H9 (cell line): Measurements from ENCODE around the gene GHSR. TPM values are rescaled to one million over a fixed set of nuclear protein-coding genes. Genes with fewer than 3 reads are reported as not detected.

Source experiments
- DNase-seq: peaks from one replicate; pipeline ENCODE4 v3.0.0-alpha.2; 2017
- H2AFZ ChIP-seq: one replicate; pipeline ENCODE4 v1.6.1; 2013; ENCODE audit warnings: mild to moderate bottlenecking, low read length, control low read depth, moderate library complexity
- H2AK5ac ChIP-seq: 2 replicates; pipeline ENCODE4 v1.6.1; 2013; ENCODE audit warnings: low read length, control low read depth, mixed read lengths; ENCODE audit not compliant: insufficient read length
- H2BK120ac ChIP-seq: one replicate; pipeline ENCODE4 v1.6.1; 2013; ENCODE audit warnings: low read depth, mild to moderate bottlenecking, low read length, control low read depth, inconsistent platforms; ENCODE audit not compliant: poor library complexity, severe bottlenecking
- H2BK12ac ChIP-seq: 2 replicates; pipeline ENCODE4 v1.6.1; 2013; ENCODE audit warnings: low read length, control low read depth, mixed read lengths, low read depth; ENCODE audit not compliant: insufficient read length
- H2BK15ac ChIP-seq: 2 replicates; pipeline ENCODE4 v1.6.1; 2013; ENCODE audit warnings: low read depth, low read length, control low read depth
- H2BK20ac ChIP-seq: one replicate; pipeline ENCODE4 v1.6.1; 2013; ENCODE audit warnings: low read depth, mild to moderate bottlenecking, low read length, control low read depth, inconsistent platforms; ENCODE audit not compliant: poor library complexity, severe bottlenecking
- H2BK5ac ChIP-seq: 2 replicates; pipeline ENCODE4 v1.6.1; 2013; ENCODE audit warnings: low read length, control low read depth, mixed read lengths; ENCODE audit not compliant: insufficient read length
- H3K14ac ChIP-seq: 2 replicates; pipeline ENCODE4 v1.6.1; 2013; ENCODE audit warnings: low read length, control low read depth; ENCODE audit not compliant: insufficient read depth
- H3K18ac ChIP-seq: 2 replicates; pipeline ENCODE4 v1.6.1; 2013; ENCODE audit warnings: low read depth, mild to moderate bottlenecking, mixed read lengths, low read length, control low read depth; ENCODE audit not compliant: insufficient read length
- H3K23ac ChIP-seq: 2 replicates; pipeline ENCODE4 v1.6.1; 2013; ENCODE audit warnings: low read length, control low read depth, mixed read lengths, low read depth; ENCODE audit not compliant: insufficient read length
- H3K23me2 ChIP-seq: 2 replicates; pipeline ENCODE4 v1.6.1; 2013; ENCODE audit warnings: low read depth, mild to moderate bottlenecking, mixed read lengths, low read length, control low read depth; ENCODE audit not compliant: insufficient read length, poor library complexity, severe bottlenecking
- H3K27ac ChIP-seq: 2 replicates; pipeline ENCODE4 v1.5.1; 2013; ENCODE audit warnings: low read length, control low read depth, mixed read lengths, low read depth; ENCODE audit not compliant: insufficient read length
- H3K27me3 ChIP-seq: 2 replicates; pipeline ENCODE4 v1.6.1; 2013; ENCODE audit warnings: low read length, control low read depth, inconsistent platforms; ENCODE audit not compliant: insufficient read depth
- H3K4ac ChIP-seq: 2 replicates; pipeline ENCODE4 v1.6.1; 2013; ENCODE audit warnings: low read depth, mild to moderate bottlenecking, control low read depth, inconsistent platforms, low read length, moderate library complexity
- H3K4me1 ChIP-seq: 2 replicates; pipeline ENCODE4 v1.6.1; 2013; ENCODE audit warnings: low read length, control low read depth, inconsistent platforms; ENCODE audit not compliant: insufficient read depth
- H3K4me2 ChIP-seq: 2 replicates; pipeline ENCODE4 v1.6.1; 2013; ENCODE audit warnings: low read length, control low read depth, mixed read lengths; ENCODE audit not compliant: insufficient read length, insufficient read depth
- H3K56ac ChIP-seq: 2 replicates; pipeline ENCODE4 v1.6.1; 2013; ENCODE audit warnings: low read depth, mild to moderate bottlenecking, mixed read lengths, low read length, control low read depth; ENCODE audit not compliant: insufficient read length
- H3K79me1 ChIP-seq: 2 replicates; pipeline ENCODE4 v1.6.1; 2013; ENCODE audit warnings: low read depth, mild to moderate bottlenecking, moderate library complexity, low read length, control low read depth, inconsistent platforms; ENCODE audit not compliant: insufficient read depth, poor library complexity, severe bottlenecking
- H3K79me2 ChIP-seq: 2 replicates; pipeline ENCODE4 v1.6.1; 2013; ENCODE audit warnings: low read length, control low read depth, inconsistent platforms; ENCODE audit not compliant: insufficient read depth
- H3K9ac ChIP-seq: 2 replicates; pipeline ENCODE4 v1.6.1; 2013; ENCODE audit warnings: low read length, control low read depth, mixed read lengths; ENCODE audit not compliant: insufficient read length; ENCODE audit errors: extremely low read depth
- H3K9me3 ChIP-seq: one replicate; pipeline ENCODE4 v1.6.1; 2013; ENCODE audit warnings: low read depth, low read length, inconsistent platforms; ENCODE audit not compliant: control insufficient read depth
- H3T11ph ChIP-seq: one replicate; pipeline ENCODE4 v1.6.1; 2013; ENCODE audit warnings: mild to moderate bottlenecking, low read length, control low read depth, inconsistent platforms
- H4K20me1 ChIP-seq: one replicate; pipeline ENCODE4 v1.6.1; 2013; ENCODE audit not compliant: control insufficient read depth, insufficient read length, insufficient read depth
- H4K5ac ChIP-seq: 2 replicates; pipeline ENCODE4 v1.6.1; 2013; ENCODE audit warnings: low read depth, mild to moderate bottlenecking, mixed read lengths, low read length, control low read depth; ENCODE audit not compliant: insufficient read length
- H4K8ac ChIP-seq: replicated peaks from 2 replicates; pipeline ENCODE4 v1.6.1; 2013; ENCODE audit warnings: low read length, control low read depth, mixed read lengths, low read depth; ENCODE audit not compliant: insufficient read length
- H4K91ac ChIP-seq: 2 replicates; pipeline ENCODE4 v1.6.1; 2013; ENCODE audit warnings: low read depth, mild to moderate bottlenecking, moderate library complexity, mixed read lengths, low read length, control low read depth; ENCODE audit not compliant: insufficient read length
- H3K27ac Mint-ChIP-seq, 3 experiments: 2 replicates in 2 of 3; 3 replicates in 1 of 3; pipeline ENCODE4 v1.8.0; 2020 to 2021; ENCODE audit warnings: mixed read lengths in 3 of 3, mild to moderate bottlenecking in 1 of 3, moderate library complexity in 1 of 3
- H3K27me3 Mint-ChIP-seq: 2 replicates; pipeline ENCODE4 v1.8.0; 2021; ENCODE audit warnings: low read depth, mild to moderate bottlenecking, moderate library complexity, mixed read lengths
- H3K36me3 Mint-ChIP-seq, 3 experiments: 2 replicates in 2 of 3; 3 replicates in 1 of 3; pipeline ENCODE4 v1.8.0; 2020 to 2021; ENCODE audit warnings: low read depth in 3 of 3, mixed read lengths in 3 of 3; ENCODE audit not compliant: insufficient read depth in 1 of 3
- H3K4me1 Mint-ChIP-seq, 2 experiments: 2 replicates each; pipeline ENCODE4 v1.8.0; 2020; ENCODE audit warnings: mixed read lengths in 2 of 2
- H3K4me3 Mint-ChIP-seq, 2 experiments: 2 replicates in 1 of 2; 3 replicates in 1 of 2; pipeline ENCODE4 v1.8.0; 2020 to 2021; ENCODE audit warnings: mild to moderate bottlenecking in 2 of 2, mixed read lengths in 2 of 2, moderate library complexity in 1 of 2
- H3K9me3 Mint-ChIP-seq, 2 experiments: 2 replicates in 1 of 2; 3 replicates in 1 of 2; pipeline ENCODE4 v1.8.0; 2020; ENCODE audit warnings: mild to moderate bottlenecking in 2 of 2, mixed read lengths in 2 of 2, moderate library complexity in 1 of 2
- CTCF ChIP-seq: fragments of 200-600 bp; sonication (generic); conservative IDR thresholded peaks from 3 replicates; pipeline ENCODE4 v1.8.0; 2021; ENCODE audit warnings: antibody characterized with exemption, mild to moderate bottlenecking
- WGBS: extraction: QIAGEN DNeasy Blood & Tissue Kit; methylation state at CpG from one replicate; pipeline ENCODE4 v1.1.7; 2013; ENCODE audit warnings: missing lambda C conversion rate, low lambda C conversion rate, mixed read lengths; ENCODE audit not compliant: insufficient read length; ENCODE audit errors: extremely low coverage; 5-methylcytosine and 5-hydroxymethylcytosine counted together
- total RNA-seq: library from RNA; stranded (reverse); gene quantifications from 2 replicates; pipeline ENCODE4 v1.2.1, GENCODE V29; 2021

Gene GHSR
- total RNA-seq, 1 experiment from 2014 or later: not detected

- Mint-ChIP-seq H3K27ac (no peak overlapping the region), H3K9me3 (no peaks in the 10 kb centered on the region; a peak in 1 of 5 replicates), H3K4me1 (no peaks in the 10 kb centered on the region), H3K4me3 (no peak overlapping the region), H3K36me3 (no peaks in the 10 kb centered on the region), H3K27me3 (peaks cover 14% of the 10 kb centered on the region)
- Histone ChIP-seq H4K20me1 (no peaks in the 10 kb centered on the region), H2BK20ac (no peak overlapping the region), H3K23me2 (no peaks in the 10 kb centered on the region), H3K79me1 (no peaks in the 10 kb centered on the region), H4K8ac (no peak overlapping the region), H3K14ac (no peak overlapping the region), H3K27me3 (no peaks in the 10 kb centered on the region), H4K5ac (no peak overlapping the region), H3K4me1 (no peaks in the 10 kb centered on the region), H3K9ac (no peak overlapping the region), H3K4ac (no peak overlapping the region), H3K9me3 (no peaks in the 10 kb centered on the region), H3K27ac (no peak overlapping the region), H2BK12ac (no peak overlapping the region), H3K79me2 (no peaks in the 10 kb centered on the region), H3T11ph (no peak overlapping the region), H3K56ac (no peak overlapping the region), H2AK5ac (no peak overlapping the region), H2BK5ac (no peak overlapping the region), H4K91ac (no peak overlapping the region), H3K18ac (no peak overlapping the region), H2BK15ac (no peak overlapping the region), H2BK120ac (no peak overlapping the region), H3K4me2 (no peak overlapping the region), H3K23ac (no peak overlapping the region), H2AFZ (no peak overlapping the region)
- no peak for TF ChIP-seq CTCF
- no peak for DNase-seq
- WGBS: no CpG with 5 or more reads among the region's 3 CpGs
These were observed 8.1 kb upstream of the GHSR start for GRCh38 chr3:172456404-172456803.
